OCI-M1 (cell line): Measurements from ENCODE around the gene ZNF420.
A peak's percentile ranks its signal among the peaks of the same experiment; 100 is the strongest.
"Not testable (repeated sequence)": the region's sequence is repeated elsewhere in the genome, so short reads cannot be mapped to it uniquely, and the experiment has no call there.

Experiments used
- DNase-seq: peaks from one replicate; lab custom pipeline; 2025; lab: John Stamatoyannopoulos, UW

The ZNF420 gene

DNA sequence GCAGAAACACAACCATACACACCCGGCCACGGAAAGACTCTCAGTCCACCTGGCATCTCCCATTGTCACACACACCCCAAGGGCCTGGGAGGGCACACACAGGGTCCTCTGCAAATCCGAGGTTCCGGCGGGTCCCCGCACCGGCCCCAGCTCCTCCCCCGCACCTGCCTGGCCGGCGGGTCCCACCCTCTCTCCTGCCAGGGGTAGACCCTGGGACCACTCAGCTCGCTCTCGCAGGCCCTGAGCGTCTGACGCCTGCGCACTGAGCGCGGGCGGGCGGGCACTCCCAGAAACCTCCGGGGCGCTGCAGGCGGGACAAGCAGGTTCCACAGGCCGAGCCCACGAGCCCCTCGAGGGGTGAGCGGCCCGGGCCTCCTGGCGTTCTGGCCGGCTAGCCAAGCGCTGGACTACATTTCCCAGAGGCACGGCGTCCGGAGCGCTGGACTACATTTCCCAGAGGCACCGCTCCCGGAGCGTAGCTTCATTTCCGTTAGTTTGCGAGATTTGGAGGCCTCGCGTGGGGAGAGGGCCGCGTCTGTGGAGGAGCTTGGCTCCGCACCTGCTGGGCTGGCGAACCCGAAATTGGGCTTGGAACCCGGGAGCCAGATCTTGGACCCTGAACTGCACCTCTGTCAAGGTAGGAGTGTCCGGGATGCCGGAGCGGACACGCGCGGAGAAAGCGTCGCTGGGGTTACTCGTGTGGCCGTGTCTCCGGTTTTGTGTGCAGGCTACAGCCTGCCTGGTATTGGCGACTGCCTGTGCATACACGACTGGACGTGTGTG, at the start of gene ZNF420:
Gene ZNF420 (plus strand): TSS at position 500 of the 783 bp plus-strand sequence. CDS start 10,686 bp downstream, outside the sequence.
- peak; percentile 99 for DNase-seq

DNA sequence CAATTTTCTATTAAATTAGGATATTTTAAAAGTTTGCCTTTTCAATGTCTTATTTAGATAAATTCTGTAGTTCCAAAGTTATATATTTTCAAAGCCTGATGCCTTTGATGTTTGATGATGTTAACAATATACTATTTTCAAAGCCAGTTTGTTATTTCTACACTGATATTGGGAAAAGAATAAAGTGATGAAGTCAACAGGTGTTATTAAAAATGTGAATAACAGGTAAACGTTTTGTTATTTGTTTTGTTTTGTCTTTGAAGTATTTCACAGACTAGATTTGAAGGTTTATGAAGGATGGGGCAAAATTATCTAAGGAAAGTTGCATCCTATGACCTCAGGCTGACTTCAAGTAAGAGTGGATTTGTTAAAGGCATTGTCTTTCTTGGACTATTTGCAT, 33.1 kb upstream of the ZNF420 start:
- no peak for DNase-seq

DNA sequence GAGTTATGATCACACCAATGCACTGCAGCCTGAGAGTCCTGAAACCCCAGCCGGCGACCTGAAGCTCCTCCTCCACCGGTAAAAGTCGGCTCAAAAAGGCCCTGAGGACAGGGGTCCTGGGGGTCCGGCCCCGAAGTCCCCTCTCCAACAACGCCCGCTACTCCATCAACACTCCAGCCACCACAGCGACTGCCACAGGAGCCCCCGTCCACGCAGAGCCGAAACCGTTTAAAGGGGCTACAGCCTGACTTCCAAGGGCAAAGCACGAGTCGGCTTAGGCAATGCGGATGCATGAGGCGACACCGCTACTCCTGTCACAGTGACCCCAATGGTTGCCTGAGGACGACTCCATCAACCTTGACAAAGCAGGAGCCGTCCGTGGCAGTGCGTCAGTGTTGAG, 22.9 kb upstream of the ZNF420 start:
- DNase-seq: no peak

DNA sequence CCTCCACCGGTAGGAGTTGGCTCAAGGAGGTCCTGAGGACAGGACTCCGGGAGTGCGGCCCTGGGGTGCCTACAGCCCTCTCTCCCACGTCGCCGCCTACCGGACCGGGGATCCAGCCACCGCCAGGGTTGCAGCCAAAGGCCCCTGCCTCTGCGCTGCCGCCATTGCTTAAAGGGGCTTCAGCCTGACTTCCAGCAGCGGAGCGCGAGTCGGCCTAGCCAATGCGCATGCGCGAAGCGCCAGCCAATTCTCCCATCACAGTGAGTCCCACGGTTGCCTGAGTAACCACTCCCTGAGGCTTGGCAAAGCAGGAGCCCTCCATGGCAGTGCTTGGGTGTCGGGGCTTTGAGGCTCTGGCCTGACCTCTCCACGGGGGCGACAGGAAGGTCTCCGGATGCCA, 21.5 kb upstream of the ZNF420 start:
- no peak for DNase-seq

DNA sequence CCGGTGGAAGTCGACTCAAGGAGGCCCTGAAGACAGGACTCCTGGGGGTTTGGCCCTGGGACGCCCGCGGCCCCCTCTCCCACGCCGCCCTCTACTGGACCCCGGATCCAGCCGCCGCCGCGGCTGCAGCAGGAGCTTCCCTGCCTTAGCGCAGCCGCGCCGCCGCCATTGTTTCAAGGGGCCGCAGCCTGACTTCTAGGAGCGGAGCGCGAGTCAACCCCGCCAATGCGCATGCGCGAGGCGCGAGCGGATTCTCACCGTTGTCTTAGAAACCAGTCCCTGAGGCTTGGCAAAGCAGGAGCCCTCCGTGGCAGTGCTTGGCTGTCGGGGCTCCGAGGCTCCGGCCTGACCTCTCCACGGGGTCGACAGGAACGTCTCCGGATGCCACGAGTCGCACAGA, 19.1 kb upstream of the ZNF420 start:
- DNase-seq: no peak

DNA sequence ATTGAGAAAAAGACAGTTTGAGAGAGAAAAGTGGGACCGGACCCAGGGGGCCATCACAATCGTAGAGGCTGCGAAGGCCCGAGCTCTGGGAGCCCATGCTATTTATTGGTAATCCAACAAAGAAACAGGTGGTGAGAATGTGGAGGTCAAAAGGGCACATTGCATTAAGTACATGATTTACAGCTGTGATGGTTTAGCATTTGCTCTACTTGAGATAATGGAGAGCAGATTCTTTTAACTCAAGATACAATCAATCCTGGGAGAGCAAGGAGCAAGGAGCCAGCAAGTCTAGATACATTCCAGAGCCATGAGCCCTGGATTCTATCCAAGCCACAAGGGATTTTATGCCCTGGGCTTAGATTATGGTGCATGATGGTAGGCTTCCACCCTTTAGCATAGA, 13.3 kb upstream of the ZNF420 start:
- DNase-seq: peak; percentile 33

DNA sequence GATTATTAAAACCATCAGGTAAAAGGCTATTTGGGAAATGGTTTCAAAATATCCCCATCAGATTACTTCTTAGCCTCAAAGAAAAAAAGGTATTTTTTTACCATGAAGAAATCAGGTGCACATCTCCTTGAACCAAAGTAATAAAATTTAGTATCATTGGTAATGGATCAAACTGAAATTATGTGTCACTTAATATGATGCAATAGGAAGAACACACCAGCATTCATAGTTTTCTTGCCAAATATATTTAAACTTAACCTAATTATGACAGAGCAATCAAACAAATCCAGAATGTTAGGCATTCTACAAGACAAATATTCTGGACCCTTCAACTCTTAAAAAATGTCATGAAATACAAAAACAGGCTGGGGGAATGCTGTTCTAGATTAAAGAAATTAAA, 4.1 kb upstream of the ZNF420 start:
- DNase-seq: peak; percentile 33

DNA sequence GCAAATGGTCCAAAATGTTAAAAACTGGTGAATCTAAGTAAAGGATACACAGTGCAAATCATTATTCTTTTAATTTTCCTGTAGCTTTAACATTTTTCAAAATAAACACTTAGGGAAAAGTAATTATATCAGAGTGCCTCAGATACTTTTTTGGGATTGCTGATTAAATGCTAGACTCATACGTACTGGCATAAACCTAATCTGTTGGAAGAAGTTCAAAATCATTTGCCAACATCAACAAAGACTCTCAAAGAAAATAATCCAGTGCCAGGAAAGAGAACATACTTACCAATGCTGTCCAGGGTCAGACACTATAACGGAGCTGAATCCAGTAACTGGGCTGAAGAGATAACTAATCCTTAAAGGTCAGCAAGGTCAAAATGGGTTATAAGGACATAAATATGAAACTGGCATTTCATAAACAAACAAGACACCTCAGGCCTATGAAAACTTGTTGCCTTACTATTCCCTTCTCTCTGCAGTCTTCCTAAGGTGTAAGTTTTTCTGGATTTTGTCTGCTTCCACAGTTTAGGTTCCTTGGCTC, 3.3 kb upstream of the ZNF420 start:
- peak; percentile 72 for DNase-seq

DNA sequence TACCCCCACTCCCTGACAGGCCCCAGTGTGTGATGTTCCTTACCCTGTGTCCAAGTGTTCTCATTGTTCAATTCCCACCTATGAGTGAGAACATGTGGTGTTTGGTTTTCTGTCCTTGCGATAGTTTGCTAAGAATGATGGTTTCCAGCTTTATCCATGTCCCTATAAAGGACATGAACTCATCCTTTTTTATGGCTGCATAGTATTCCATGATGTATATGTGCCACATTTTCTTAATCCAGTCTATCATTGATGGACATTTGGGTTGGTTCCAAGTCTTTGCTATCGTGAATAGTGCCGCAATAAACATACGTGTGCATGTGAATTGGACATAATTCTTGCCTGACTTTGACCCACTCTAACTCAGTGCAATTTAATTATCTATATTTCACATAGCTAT, 1.7 kb upstream of the ZNF420 start:
- DNase-seq: not testable (repeated sequence)

DNA sequence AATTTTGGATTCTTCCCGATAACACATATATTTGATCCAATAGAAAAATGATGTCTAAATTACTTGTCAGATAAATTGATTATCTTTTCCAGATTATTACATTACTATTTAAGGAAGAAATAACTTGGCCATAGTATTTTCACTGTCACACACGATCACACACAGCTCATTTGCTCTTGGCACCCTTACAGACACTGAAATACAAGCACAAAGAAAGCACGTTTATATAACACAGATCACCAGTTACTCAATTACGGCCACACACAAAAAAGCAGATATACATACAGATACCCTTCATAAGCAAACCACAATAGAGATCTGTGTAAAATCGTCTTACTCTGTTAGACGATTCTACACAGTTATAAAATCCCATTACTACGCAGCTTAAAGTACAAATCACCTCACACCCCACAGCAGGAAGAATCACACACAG, 716 bp upstream of the ZNF420 start:
- peak; percentile 85 for DNase-seq

DNA sequence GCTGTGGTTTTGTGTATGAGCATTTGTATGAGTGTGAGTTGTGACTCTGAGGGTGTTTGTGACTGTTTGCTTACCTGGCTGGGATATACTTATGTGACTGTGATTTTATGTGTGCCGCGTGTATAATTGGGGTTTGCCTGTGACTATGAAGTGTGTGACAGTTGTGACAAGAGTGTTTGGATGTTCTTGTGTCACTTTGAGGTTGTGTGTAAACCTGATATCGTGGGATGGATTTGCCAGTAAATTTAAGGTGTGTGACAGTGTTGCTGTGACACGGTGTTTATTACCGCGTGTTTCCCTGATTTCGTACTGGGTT, 442 bp downstream of the ZNF420 start:
- no peak for DNase-seq

DNA sequence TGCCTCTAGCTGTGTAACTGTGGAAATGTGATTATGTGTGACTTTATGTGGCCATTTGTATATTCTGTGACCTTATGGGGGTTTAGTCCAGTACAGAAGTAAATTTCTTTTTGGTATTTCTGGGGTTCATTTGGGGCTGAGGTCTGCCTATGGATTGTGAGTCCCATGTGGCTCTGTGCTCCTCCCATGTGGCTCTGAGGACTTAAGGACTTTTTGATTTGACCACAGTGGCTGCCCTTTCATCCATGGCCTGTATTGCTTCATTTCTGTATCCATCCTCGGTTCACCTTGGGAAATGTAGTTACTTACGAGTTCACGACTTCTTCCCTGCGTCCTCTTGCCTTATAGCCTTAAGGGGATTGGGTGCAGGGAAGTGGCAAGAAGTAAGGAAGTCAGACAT, 1.0 kb downstream of the ZNF420 start:
- DNase-seq: peak; percentile 48

DNA sequence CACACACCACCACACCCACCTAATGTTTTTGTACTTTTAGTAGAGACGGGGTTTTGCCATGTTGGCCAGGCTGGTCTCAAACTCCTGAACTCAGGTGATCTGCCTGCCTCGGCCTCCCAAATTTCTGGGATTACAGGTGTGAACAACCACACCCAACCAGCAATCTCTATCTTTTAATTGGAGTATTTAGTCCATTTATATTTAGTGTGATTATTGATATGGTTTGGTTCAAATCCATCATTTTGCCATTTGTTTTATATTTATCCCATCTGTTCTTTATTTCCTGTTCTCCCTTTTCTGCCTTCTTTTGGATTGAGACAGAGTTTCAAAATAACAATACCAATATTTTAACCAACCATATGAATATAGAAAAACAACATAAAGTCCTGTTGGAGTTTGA, 4.1 kb downstream of the ZNF420 start:
- no peak for DNase-seq

DNA sequence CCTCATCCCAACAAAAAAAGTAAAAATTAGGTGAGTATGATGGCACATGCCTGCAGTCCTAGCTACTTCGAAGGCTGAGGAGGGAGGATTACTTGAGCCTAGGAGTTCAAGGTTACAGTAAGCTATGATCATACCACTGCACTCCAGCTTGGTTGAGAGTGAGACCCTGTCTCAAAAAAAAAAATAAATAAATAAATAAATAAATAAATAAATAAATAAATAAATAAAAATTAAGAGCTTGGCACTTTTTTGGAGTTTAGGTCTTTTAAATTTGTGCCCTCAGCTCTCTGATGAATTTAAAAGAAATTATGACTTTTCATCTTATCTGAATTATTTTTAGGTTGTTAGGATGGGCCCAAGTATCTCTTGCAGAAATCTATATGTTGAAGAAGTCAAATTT, 8.9 kb downstream of the ZNF420 start:
- no peak for DNase-seq

DNA sequence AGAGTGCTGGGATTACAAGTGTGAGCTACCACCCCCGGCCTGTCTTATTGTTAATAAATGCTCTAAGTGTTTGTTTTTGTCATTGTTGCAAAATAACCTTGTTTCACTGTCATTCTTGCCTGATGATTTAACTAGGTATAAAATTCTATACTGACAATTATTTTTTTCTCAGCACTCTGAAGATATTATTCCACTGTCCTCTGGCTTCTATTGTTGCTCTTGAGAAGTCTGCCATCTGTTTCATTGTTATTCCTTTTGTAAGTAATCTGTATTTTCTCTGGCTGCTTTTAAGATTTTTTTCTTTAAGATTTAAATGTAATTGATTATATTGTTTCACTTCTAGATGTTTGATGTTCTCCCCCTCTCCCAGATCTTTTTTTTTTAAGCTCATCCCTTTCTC, 17.6 kb downstream of the ZNF420 start:
- peak; percentile 32 for DNase-seq

DNA sequence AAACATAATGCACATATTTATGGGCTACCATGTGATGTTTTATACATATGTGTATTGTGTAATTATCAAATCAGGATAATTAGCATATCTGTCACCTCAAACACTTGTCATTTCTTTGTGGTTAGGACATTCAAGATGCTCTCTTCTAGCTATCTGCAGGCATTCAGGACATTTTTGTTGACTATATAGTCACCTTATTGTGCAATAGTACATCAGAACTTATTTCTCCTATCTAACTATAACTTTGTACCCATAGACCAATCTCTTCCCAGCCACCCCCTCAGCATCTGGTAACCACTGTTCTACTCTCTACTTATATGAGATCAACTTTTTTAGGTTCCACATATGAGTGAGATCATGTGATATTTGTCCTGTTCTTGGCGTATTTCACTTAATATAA, 20.3 kb downstream of the ZNF420 start:
- peak; percentile 34 for DNase-seq

DNA sequence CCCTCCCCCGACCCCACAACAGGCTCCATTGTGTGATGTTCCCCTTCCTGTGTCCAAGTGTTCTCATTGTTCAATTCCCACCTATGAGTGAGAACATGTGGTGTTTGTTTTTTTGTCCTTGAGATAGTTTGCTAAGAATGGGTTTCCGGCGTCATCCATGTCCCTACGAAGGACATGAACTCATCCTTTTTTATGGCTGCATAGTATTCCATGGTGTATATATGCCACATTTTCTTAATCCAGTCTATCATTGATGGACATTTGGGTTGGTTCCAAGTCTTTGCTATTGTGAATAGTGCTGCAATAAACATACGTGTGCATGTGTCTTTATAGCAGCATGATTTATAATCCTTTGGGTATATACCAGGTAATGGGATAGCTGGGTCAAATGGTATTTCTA, 25.9 kb downstream of the ZNF420 start:
- not testable (repeated sequence) for DNase-seq

DNA sequence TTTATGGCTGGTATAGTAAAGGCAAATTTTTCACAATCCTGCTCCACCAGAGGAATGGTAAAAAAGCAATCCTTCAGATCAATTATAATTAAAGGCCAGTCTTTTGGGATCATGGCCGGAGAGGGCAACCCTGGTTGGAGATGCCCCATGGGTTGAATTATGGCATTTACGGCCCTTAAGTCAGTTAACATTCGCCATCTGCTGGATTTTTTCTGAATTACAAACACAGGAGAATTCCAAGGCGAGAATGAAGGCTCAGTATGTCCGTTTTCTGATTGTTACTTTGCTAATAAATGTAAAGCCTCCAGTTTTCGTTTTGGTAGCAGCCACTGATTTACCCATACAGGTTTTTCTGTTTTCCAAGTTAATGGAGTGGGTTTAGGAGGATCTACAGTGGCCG, 33.5 kb downstream of the ZNF420 start:
- DNase-seq: peak; percentile 58

DNA sequence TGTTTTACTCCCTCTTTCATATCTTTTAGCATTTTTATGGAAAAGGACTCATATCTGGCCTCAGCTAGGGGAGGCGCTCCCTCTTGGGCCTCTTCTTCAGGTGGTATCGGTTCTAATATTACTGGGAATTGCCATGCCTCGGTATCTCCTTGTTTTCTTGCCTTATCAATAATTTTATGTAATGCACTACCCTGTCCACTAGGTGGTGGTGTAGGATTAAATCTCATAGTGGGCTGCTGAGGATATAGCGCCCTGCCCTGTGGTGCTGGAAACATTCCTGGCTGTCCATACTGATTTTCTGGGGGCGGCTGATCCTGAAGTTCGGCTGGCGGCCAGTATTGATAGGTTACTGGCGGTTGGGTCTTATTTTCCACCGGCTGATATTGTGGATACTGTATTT, 35.8 kb downstream of the ZNF420 start:
- peak; percentile 18 for DNase-seq

DNA sequence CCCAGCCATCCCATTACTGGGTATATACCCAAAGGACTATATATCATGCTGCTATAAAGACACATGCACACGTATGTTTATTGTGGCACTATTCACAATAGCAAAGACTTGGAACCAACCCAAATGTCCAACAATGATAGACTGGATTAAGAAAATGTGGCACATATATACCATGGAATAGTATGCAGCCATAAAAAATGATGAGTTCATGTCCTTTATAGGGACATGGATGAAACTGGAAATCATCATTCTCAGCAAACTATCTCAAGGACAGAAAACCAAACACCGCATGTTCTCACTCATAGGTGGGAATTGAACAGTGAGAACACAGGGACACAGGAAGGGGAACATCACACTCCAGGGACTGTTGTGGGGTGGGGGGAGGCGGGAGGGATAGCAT, 43.9 kb downstream of the ZNF420 start:
- not testable (repeated sequence) for DNase-seq

DNA sequence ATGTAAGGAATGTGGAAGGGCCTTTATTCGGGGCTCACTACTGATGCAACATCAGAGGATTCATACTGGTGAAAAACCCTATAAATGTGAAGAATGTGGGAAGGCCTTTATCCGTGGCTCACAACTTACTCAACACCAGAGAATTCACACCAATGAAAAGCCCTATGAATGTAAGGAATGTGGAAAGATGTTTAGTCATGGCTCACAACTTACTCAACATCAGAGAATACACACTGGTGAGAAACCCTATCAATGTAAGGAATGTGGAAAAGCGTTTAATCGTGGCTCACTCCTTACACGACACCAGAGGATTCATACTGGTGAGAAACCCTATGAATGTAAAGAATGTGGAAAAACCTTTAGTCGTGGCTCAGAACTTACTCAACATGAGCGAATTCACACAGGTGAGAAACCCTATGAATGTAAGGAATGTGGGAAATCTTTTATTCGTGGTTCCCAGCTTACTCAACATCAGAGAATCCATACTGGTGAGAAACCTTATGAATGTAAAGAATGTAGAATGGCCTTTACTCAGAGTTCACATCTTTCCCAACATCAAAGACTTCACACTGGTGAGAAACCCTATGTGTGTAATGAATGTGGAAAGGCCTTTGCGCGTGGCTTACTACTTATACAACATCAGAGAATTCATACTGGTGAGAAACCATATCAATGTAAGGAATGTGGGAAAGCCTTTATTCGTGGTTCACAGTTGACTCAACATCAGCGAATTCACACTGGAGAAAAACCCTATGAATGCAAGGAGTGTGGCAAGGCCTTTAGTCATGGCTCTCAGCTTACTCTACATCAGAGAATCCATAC, 50.0 kb downstream of the ZNF420 start:
- DNase-seq: peak; percentile 16

DNA sequence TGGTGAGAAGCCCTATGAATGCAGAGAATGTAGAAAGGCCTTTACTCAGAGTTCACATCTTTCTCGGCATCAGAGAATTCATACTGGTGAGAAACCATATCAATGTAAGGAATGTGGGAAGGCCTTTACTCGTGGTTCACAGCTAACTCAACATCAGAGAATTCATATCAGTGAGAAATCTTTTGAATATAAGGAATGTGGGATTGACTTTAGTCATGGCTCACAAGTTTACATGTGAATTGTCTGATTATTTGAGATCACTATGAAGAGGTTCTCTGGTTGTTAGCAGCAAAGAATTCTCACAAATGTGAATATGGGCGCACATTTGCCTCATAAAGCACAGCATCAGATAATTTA, 50.6 kb downstream of the ZNF420 start:
- no peak for DNase-seq

DNA sequence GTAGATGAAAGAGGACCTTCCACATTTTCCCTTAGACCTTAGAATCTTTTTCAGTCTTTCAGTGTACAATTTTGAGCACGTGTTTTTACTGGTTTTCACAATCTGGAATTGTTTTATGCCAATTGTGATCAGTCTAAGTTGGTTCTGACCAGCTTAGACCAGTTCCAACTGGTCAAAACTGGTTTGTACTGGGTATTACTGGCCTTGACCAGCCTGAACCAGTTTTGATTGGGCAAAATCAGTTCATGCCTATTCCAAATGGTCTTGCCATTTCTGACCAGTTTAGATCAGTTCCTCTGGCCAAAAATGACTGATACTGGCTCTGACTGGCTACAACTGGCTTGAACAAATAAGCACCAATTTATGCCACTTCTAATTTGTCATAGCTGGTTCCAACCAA, 57.9 kb downstream of the ZNF420 start:
- DNase-seq: no peak
